NCI-H146 treated with DMSO at 0.1 percent for 48 hours (cell line): ENCODE data around the gene PIP4K2A.

Experiments used
- DNase-seq: peaks from one replicate; lab custom pipeline; 2025; ENCODE audit not compliant: unreplicated experiment; lab: John Stamatoyannopoulos, UW

Gene PIP4K2A

GRCh38 chr10:22643116-22643515 is 71.3 kb downstream of the PIP4K2A start:
- peak; percentile 55 for DNase-seq

- no peak for DNase-seq
Measured at GRCh38 chr10:22641743-22642142, 72.6 kb downstream of the PIP4K2A start.

GRCh38 chr10:22640359-22640758 is 74.0 kb downstream of the PIP4K2A start:
- no peak for DNase-seq

GRCh38 chr10:22638863-22639262 is 75.5 kb downstream of the PIP4K2A start:
- no peak for DNase-seq

- DNase-seq, result no peak
Measured at GRCh38 chr10:22637491-22637890, 76.9 kb downstream of the PIP4K2A start.

- no peak for DNase-seq
Measured at GRCh38 chr10:22635650-22636049, 78.7 kb downstream of the PIP4K2A start.

GRCh38 chr10:22634606-22635459 is 79.5 kb downstream of the PIP4K2A start:
- DNase-seq, result no peak

GRCh38 chr10:22634093-22634492 is 80.3 kb downstream of the PIP4K2A start:
- DNase-seq, result no peak

- no peak for DNase-seq
Measured at GRCh38 chr10:22633528-22633927, 80.8 kb downstream of the PIP4K2A start.

GRCh38 chr10:22633106-22633505 is 81.3 kb downstream of the PIP4K2A start:
- no peak for DNase-seq

- DNase-seq, result no peak
Measured at GRCh38 chr10:22631646-22632278, 82.6 kb downstream of the PIP4K2A start.

- no peak for DNase-seq
Measured at GRCh38 chr10:22631185-22631584, 83.2 kb downstream of the PIP4K2A start.

- no peak for DNase-seq
Measured at GRCh38 chr10:22630234-22631174, 83.9 kb downstream of the PIP4K2A start.

GRCh38 chr10:22629852-22630233 is 84.5 kb downstream of the PIP4K2A start:
- DNase-seq, result no peak

GRCh38 chr10:22629126-22629525 is 85.3 kb downstream of the PIP4K2A start:
- DNase-seq, result no peak

GRCh38 chr10:22628309-22628708 is 86.1 kb downstream of the PIP4K2A start:
- DNase-seq, result no peak

GRCh38 chr10:22626784-22627183 is 87.6 kb downstream of the PIP4K2A start:
- no peak for DNase-seq

- no peak for DNase-seq
Measured at GRCh38 chr10:22625516-22626290, 88.7 kb downstream of the PIP4K2A start.

- DNase-seq, result no peak
Measured at GRCh38 chr10:22624287-22624738, 90.1 kb downstream of the PIP4K2A start.

- no peak for DNase-seq
Measured at GRCh38 chr10:22623633-22624253, 90.6 kb downstream of the PIP4K2A start.
